Stimulated activated CD4-positive, alpha-beta T cell treated with anti-CD3 and anti-CD28 coated beads, TNF-alpha, amount 100 ng/mL, for 1 hour (primary cell): ENCODE data around the gene DIAPH3.

Experiments used
- DNase-seq, 3 donors: peaks; one replicate each; pipeline ENCODE4 v3.0.0-alpha.2; 2020; ENCODE audit warnings: low read depth in 3 of 3, low spot score in 1 of 3

Gene DIAPH3

DNA sequence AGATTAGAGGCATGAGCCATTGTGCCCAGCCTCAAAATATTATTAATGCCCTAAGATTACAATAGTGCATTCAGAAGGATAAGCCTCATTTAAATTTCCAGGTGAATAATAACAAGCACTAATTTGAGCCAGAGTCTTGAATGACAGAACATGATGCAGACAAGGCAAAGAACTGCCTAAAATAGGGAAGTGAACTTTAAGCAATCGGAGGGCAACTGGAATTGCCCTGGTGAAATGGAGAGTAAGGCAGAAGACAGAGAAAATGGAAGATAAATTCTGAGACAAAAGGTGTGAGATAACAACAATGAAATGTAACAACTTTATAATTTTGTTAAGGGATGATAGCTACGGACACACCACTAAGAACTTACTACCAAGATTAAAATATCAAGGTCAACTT is 199.9 kb downstream of the DIAPH3 start:
- DNase-seq, result no peak

DNA sequence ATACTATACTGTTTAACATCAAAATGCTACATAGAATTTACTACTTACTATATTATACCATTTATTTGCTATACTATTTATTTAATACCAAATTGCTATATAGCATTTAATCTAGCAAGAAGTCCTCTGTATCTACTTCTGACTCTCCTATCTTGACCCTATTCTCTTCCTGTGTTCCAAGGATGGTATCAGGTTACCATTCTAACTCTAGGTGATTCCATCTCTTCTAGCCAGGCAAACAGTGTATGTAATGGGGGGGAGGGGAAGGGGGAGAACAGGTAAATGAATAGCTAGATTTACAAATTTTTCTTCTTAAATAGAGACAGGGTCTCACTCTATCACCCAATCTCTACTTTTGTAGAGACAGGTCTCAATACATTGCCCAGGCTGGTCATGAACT is 200.3 kb downstream of the DIAPH3 start:
- DNase-seq, result no peak

DNA sequence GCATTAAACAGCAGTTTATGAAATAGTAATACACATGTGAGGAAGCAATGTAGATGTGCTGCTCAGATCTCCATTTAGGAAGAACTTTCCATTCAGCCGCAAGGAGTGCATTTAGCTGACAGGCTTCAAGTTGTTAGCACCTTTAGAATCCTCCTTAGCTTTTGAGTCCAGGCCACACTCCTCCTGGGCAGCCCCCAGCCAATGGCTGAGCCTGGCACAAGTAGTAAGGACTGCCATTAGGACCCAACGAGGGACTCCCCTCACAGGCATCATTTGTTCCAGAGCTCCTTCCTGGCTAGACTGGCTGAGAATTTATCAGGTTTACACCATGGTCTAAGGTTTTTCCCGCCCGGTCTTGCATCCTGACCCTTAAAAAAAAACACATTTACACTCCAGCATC is 201.4 kb downstream of the DIAPH3 start:
- no peak for DNase-seq

DNA sequence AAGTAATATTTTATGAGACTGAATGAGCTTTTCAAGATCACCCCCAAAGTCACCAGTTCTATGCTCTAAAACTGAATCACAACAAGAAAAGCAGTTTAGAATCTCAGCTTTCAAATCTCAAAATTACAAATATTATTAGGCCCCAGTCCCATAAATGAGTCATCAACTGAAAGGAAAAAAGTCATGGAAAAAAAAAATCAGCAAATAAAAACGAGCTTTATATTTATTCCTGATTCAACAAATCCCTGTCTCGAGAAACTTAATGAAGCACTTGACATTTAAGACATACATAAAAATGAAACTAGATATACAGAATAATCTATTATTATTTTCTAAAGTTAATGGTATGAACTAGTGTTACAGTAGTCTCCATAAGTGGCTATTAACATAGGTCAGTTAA is 203.0 kb downstream of the DIAPH3 start:
- no peak for DNase-seq

DNA sequence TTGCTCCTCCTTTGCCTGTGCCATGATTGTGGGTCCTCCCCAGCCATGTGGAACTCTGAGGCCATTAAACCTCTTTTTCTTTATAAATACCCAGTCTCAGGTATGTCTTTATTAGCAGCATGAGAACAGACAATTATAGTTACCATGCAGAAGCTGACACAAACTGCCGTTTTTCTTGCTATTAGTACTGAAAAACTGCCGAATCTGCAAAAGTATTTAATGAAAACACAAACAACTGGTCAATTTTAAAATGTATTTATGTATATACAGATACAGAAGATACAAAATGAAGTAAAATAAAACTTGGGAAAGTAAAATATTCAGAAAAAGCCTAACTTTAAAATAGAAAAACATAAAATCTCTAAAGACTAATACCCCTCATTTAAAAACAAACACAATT is 206.3 kb downstream of the DIAPH3 start:
- DNase-seq, result no peak

DNA sequence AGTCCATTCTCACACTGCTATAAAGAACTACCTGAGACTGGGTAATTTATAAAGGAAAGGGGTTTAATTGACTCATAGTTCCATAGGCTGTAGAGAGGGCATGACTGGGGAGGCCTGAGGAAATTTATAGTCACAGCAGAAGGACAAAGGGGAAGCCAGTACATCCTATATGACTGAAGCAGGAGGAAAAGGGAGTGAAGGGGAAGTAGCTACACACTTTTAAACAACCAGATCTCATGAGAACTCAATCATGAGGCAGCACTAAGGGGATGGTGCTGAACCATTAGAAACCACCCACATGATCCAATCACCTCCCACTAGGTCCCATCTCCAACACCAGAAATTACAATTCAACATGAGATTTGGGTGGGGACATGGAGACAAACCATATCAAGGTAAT is 209.1 kb downstream of the DIAPH3 start:
- DNase-seq, result no peak

DNA sequence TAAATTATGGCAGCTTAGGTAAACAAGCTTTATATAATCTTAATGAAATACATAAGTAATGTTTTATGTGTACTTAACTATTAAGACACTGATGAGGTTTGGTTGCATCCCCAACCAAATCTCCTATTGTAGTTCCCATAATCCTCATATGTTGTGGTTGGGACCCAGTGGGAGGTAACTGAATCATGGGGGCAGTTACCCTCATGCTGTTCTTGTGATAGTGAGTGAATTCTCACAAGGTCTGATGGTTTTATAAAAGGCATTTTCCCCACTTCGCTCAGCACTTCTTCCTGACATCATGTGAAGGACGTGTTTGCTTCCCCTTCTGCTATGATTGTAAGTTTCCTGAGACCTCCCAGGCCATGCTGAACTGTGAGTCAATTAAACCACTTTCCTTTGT is 212.7 kb downstream of the DIAPH3 start:
- DNase-seq, result no peak

DNA sequence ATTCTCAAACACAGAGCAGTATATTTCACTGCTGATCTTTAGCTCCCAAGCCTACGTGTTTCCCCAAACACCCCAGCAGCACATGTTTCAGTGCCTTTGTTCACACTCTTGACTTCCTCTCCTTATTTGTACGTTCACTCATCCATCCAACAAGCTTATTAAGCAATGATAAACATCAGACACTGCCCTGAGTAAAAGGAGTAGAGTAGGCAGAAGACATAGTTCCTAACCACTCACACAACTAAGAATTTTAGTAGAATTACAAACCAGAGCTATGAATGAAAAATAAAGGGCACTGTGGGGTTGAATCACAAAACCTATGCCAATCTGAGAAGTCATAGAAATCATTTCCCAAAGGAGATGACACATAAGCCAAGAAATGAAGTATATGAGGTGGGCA is 213.5 kb downstream of the DIAPH3 start:
- DNase-seq, result no peak

DNA sequence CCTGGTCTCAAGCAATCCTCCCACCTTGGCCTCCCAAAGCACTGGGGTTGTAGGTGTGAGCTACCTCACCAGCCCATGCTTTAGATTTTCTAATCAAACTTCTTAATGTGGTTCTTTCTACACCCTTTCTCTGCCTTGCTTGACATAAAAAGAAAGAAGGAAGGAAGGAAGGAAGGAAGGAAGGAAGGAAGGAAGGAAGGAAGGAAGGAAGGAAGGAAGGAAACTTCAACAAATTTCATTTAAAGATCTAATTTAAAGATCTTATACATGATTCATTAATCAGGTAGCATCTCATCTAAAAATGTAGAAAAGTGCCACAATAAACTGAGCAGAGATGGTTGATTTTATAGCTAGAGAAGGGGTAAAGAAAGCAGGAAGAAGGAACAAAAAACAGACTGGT is 215.0 kb downstream of the DIAPH3 start:
- no peak for DNase-seq

DNA sequence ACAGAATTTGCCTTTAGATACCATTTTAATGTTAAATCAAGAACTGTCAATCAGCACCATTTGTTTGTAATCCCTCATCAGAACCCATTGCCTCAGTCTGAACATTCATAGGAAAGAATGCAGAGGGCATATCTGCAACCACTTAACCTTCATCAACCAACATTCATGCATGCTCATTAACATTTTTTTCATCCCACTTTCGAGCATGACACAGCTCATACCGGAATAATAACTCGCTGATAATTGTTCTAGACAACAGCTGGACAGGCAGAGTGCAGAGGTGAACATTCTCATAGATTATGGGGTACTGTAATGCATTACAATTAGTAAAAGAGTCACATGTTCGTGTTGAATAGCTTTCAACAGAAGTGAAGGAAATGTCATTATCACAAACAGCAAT is 216.8 kb downstream of the DIAPH3 start:
- DNase-seq, result no peak

DNA sequence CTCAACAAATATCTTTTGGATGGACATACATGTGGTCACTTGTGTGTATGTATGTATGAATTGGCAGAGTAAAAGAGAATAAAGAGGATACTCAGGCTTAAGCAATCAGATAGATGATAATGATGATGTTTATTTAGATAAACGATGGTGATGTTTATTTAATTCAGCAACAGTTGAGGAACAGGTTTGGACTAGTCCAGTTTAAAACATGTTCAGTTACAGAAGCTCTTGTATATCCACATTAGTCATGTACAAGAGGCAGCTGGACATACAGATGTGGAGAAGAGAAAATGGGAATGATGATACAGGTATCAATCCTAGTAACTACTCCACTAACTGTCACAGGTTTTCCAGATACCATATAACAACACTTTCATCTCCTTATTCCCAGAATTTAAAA is 232.1 kb downstream of the DIAPH3 start:
- no peak for DNase-seq

DNA sequence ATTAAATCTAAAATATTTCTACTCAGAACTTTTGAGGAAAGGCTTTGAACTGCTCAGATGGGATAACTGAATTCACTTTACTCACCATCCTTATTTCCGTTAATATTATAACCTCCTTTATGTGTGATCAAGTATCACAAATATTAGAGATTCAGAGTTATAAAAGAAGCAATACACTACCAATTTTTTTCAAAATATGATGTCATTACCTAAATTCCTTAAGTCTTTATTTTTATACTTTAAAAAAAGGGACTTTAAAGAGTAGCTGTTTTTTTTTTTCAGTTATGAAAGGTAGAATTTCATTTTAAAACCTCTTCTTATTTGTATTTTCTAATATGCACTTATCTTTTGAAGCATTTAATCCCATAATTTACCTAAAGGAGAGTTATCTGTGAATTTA is 239.5 kb downstream of the DIAPH3 start:
- DNase-seq, result no peak

DNA sequence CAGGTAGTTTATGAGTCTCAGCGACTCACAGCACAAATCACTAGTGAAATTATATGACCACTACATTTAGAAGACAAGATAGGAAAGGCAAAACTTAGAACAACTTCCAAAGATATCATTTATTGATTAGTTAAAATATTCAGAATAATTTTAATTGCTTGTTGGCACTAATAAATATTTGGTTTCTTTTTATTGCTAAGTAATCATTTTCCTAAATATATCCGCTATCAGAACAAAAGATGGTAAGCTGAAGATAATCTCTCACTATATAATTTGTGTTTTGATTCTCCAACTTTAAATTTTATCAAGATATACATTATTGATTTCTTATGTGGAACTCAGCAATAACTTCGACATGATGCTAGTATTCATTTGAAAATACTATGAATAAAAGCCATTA is 248.5 kb downstream of the DIAPH3 start:
- no peak for DNase-seq

DNA sequence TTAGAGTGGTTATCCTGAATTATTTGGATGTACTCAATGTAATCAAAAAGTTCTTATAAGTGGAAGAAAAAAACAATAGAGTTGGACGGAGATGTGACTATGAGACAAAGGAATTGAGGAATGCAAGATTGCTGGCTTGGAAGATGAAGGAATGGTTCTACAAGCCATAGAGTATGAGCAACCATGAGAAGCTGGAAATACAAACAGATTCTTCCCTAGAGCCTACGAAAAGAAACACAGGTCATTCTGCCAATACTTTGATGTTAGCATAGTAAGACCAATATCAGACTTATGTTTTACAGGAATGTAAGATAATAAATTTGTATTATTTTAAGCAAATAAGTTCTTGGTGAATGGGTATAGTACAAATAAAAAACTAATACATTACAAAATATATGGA is 249.2 kb downstream of the DIAPH3 start:
- DNase-seq, result no peak

DNA sequence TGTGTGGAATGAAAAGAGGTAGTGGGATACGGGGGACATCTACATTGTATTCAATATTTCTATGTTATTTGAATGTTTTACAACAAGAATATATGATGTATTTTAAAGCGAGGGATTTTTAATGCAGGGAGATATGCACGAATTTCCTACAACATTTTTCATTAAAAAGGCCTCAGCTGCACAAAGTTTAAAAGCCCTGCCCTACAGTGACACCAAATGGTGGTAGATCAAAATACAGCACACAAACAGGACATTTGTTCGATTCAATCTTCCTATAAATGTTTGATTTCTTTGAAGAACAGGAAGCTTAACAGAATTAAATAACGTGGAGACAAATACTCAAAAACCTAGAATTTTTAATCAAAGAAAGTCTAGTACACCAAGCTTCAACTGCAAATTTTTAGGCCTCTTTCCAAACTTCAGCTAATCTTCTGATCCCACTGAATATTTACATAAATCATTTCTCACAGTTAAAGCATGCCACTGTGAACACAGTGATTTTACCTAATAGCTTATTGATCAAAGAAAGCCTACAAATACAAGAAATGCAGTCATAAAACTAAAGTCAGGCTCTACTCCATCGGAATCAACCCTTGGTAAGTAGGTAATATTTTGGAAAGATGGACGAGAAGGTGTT is 257.2 kb downstream of the DIAPH3 start:
- no peak for DNase-seq

DNA sequence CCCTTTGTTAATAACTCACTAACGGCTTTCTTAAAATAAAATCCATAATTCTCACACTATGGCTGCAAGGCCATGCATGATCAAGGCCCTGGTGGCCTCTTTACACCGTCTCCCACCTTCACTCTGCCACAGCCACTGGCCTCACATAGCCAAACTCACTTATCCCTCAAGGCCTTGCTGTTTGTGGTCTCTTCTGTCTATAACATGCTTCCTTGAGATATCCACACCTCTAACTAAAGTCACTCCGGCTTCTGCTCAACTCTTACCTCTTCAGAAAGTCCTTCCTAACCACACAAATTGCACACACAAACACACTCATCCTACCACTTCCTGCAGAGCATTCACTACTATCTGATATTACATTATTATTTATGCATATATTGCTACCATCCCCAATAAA is 262.5 kb downstream of the DIAPH3 start:
- no peak for DNase-seq

DNA sequence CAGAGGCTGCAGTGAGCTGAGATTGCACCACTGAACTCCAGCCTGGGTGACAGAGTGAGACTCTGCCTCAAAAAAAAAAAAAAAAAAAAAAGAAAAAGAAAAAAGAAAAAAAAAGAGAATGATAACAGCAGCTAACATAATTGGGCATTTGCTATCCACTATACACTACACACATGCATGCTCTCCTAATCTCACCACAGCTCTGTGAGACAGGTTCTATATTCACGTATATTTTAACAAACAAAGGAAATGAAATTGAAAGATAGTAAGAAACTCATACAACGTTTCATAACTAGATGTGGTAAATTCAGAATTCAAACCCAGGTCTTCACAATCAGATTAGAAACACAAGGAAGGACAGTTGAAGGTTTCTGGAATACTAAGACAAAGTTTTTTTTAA is 265.7 kb downstream of the DIAPH3 start:
- no peak for DNase-seq

DNA sequence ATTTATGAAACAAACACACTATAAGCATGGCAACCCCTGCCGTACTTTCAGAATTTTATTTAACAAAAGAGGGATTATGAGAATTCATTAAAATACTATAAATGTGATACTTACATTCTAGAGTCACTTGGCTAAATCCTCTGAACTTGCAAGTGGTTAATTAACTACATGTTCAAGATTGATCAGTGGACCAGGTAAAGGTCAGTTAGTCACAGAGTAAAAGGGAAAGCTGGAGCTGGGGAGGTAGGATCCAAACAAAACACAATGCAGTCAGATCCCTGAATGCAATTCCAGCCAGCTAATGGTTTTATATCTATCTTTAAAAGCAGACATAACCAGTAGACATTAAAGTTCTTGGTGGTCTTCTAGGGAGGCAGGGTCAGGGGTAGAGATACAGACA is 270.5 kb downstream of the DIAPH3 start:
- no peak for DNase-seq

DNA sequence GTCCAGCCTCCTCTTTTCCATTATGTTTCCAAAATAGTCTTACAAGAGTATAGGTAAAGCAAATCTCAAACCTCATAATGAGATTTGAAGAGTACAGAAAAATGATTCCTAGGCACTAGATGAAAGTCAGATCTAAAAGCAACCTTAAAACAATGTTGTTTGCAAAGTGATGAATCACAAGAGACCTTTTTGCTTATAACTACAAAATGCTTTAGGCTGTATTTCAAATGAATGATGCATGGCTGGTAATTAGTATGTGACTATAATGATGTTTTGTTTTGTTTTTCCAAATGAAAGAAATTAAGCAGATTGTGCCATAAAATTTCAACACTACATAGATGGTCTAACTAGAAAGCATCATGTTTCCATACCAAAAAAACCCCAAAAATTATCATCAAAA is 272.7 kb downstream of the DIAPH3 start:
- no peak for DNase-seq

DNA sequence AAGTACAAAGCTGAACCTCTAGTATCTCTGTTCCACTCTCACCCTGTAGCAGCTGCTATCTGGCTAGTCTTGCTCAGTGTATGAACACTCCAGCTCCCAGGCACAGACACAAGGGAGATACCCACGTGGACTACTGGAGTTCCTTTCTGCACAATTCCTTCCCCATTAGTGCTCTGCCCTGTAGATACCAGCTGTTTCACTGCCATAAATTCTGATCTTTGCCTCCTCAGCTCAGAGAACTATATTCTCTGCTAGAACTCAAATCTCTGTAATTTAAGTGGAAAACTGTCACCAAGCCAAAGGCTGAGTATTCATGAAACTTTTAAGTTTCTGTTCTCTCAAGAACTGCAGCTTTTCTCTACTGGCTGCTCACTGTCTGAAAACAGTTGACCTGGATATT is 273.7 kb downstream of the DIAPH3 start:
- no peak for DNase-seq

DNA sequence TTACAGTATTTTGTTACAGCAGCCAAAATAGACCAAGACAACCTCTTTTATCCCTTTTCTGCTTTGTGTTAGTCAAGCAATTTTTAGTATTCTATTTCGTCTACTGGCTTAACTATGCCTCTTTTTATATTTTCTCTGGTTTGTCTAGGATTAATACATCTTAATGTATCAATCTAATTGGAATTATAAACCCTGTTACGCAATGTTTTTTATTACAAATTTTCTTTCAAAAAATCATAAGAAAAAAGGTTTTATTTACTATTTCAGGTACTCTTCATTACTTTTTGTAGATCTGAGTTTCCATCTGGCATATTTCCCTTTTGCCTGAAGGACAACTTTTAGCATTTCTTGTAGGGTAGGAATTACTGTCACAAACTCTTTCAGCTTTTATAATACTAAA is 275.3 kb downstream of the DIAPH3 start:
- no peak for DNase-seq

DNA sequence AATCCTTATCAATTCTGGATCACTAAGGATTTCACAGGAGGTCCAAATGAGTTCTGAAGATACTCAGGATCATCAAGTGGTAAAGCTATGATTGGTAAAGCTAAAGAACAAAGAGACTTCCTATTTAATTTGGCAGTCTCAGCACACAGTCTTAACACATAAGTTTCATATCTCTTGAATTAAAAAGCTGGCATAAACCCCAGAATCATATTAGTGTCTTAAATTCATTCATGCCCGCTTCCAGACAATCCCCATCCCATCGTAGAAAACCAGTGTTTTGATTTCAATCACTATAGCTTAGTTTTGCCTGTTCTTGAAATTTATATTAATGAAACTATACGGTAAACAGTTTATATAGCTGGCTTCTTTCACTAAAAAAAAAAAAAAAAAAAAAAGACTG is 278.7 kb downstream of the DIAPH3 start:
- DNase-seq, result no peak

DNA sequence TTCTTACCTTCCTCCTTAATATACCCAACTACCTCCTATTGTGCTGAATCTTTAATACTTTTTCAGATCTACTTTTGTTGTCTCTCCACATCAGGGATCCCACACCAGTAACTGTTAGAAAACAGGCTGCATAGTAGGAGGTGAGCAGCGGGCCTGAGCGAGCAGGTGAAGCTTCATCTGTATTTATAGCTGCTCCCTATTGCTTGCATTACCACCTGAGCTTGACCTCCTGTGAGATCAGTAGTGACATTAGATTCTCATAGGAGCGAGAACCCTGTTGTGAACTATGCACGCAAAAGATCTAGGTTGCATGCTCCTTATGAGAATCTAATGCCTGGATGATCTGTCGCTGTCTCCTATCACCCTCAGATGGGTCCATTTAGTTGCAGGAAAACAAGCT is 279.8 kb downstream of the DIAPH3 start:
- no peak for DNase-seq

DNA sequence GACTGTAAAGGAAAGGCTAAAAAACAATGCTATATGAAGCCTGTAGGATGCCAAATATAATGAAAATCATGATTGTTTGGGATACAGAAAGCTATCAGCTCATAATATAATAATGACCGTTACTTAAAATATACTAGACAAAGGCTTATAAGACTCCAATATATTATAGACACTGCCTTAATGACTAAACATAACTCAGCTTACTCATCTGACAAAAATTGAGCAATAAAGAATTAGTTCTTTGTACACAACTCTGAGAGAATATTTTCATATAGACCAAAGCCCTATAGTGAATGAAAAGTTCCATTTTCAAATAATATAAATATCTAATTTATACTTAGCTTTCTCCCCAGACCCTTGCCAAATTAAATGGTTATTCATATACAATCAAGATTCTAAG is 283.3 kb downstream of the DIAPH3 start:
- no peak for DNase-seq
